AG04450 (cell line): ENCODE data around the gene GTF2A1. TPM values are rescaled to one million over a fixed set of nuclear protein-coding genes. Genes with fewer than 3 reads are reported as not detected.

Experiments used
- CTCF ChIA-PET: fragments of 300-600, 350-600 bp; formaldehyde crosslinking; extraction: SDS; loops from one replicate; lab custom pipeline; 2022; ENCODE audit warnings: antibody characterized with exemption, inconsistent platforms; lab: Charles Lee
- POLR2A ChIA-PET: fragments of 350-600 bp; formaldehyde crosslinking; extraction: SDS; loops from one replicate; lab custom pipeline; 2021; ENCODE audit warnings: antibody characterized with exemption, inconsistent platforms; lab: Yijun Ruan, JAX
- DNase-seq: peaks from one replicate; pipeline ENCODE4 v3.0.0-alpha.2; 2011; ENCODE audit warnings: low read depth, low spot score
- H3K27ac ChIP-seq: one replicate; pipeline ENCODE4 v1.5.1; 2012; ENCODE audit warnings: low read depth, low read length, control low read depth
- H3K27me3 ChIP-seq: one replicate; pipeline ENCODE4 v1.6.0; 2012; ENCODE audit warnings: low read length; ENCODE audit not compliant: control insufficient read depth, insufficient read depth
- H3K4me3 ChIP-seq: 2 replicates; pipeline ENCODE4 v1.5.1; 2011; ENCODE audit warnings: mild to moderate bottlenecking, low read depth, low read length, control low read depth
- H3K9me3 ChIP-seq: 2 replicates; pipeline ENCODE4 v1.5.1; 2012; ENCODE audit warnings: low read length; ENCODE audit not compliant: control insufficient read depth, insufficient read depth
- CTCF ChIP-seq: IDR thresholded peaks from 2 replicates; pipeline ENCODE4 v1.5.1; 2011; ENCODE audit warnings: low read depth, low read length, control low read depth, inconsistent platforms
- polyA plus RNA-seq: library from polyadenylated mRNA; depleted of rRNA; stranded (reverse); fragments of >200 nt; gene quantifications from 2 replicates; pipeline ENCODE4 v1.2.3, GENCODE V29; 2011

The GTF2A1 gene
- polyA plus RNA-seq, 1 experiment: 22.9 TPM

- ChIA-PET POLR2A (interaction anchor here (1.1 kb wide), 1 partner anchor 31 kb away, joined by 3 read pairs; no protein-coding TSS in a partner anchor), CTCF (interaction anchor here (2.1 kb wide), 1 partner anchor 17 kb away, joined by 12 read pairs; no protein-coding TSS in a partner anchor)
- H3K4me3 ChIP-seq: no peak overlapping the region
- no peaks in the 10 kb centered on the region for H3K27me3 ChIP-seq
- H3K27ac ChIP-seq: no peak overlapping the region
- DNase-seq: no peak
- TF ChIP-seq CTCF: no peak
- H3K9me3 ChIP-seq: no peaks in the 10 kb centered on the region
Measured at GRCh38 chr14:81187832-81188522, 32.8 kb downstream of the GTF2A1 start.

GRCh38 chr14:81179631-81180030 is 41.1 kb downstream of the GTF2A1 start:
- Histone ChIP-seq H3K9me3 (no peaks in the 10 kb centered on the region), H3K27ac (no peak overlapping the region), H3K27me3 (no peaks in the 10 kb centered on the region), H3K4me3 (no peak overlapping the region)
- ChIA-PET POLR2A (interaction anchor here (0.6 kb wide), 1 partner anchor 17 kb away, joined by 4 read pairs; no protein-coding TSS in a partner anchor), CTCF (interaction anchor here (0.7 to 9.0 kb wide), 5 partner anchors 9 to 285 kb away, joined by 3 to 103 read pairs (median 4); no protein-coding TSS in a partner anchor)
- TF ChIP-seq CTCF: no peak
- no peak for DNase-seq

- no peak for TF ChIP-seq CTCF
Measured at GRCh38 chr14:81178063-81178462, 42.7 kb downstream of the GTF2A1 start.

GRCh38 chr14:81177225-81177624 is 43.5 kb downstream of the GTF2A1 start:
- TF ChIP-seq CTCF: no peak
- Histone ChIP-seq H3K27ac (no peak overlapping the region), H3K27me3 (no peaks in the 10 kb centered on the region), H3K4me3 (no peak overlapping the region; the same call in 1 of the 2 replicates), H3K9me3 (no peaks in the 10 kb centered on the region)
- ChIA-PET POLR2A (no interaction called here), CTCF (interaction anchor here (0.6 to 1.2 kb wide), 3 partner anchors 44 to 181 kb away, joined by 3 to 6 read pairs (median 3); no protein-coding TSS in a partner anchor)
- no peak for DNase-seq

More at GRCh38 chr14:81178063-81178462, 42.7 kb downstream of the GTF2A1 start:
- Histone ChIP-seq H3K27ac (no peak overlapping the region), H3K27me3 (no peaks in the 10 kb centered on the region), H3K9me3 (no peaks in the 10 kb centered on the region), H3K4me3 (no peak overlapping the region)
- POLR2A ChIA-PET: no interaction called here
- no peak for DNase-seq
- CTCF ChIA-PET: interaction anchor here (0.7 to 9.0 kb wide), 4 partner anchors 8 to 196 kb away, joined by 3 to 103 read pairs (median 4); no protein-coding TSS in a partner anchor

GRCh38 chr14:81176241-81176640 is 44.5 kb downstream of the GTF2A1 start:
- no peaks in the 10 kb centered on the region for H3K9me3 ChIP-seq
- ChIA-PET CTCF (interaction anchor here (1.2 to 1.6 kb wide), 2 partner anchors 179 to 180 kb away, joined by 3 to 6 read pairs; no protein-coding TSS in a partner anchor), POLR2A (interaction anchor here (0.6 kb wide), 1 partner anchor 280 kb away, joined by 6 read pairs; no protein-coding TSS in a partner anchor)
- no peak for DNase-seq
- H3K27me3 ChIP-seq: no peaks in the 10 kb centered on the region
- no peak overlapping the region for H3K4me3 ChIP-seq
- no peak overlapping the region for H3K27ac ChIP-seq
- no peak for TF ChIP-seq CTCF
